Stimulated activated CD8-positive, alpha-beta memory T cell treated with anti-CD3 and anti-CD28 coated beads, Interleukin-15, amount 100 ng/mL, for 24 hours (primary cell): ENCODE results near the gene IQGAP1.
A peak's percentile ranks its signal among the peaks of the same experiment; 100 is the strongest.

Source experiments
- DNase-seq: peaks from one replicate; pipeline ENCODE4 v3.0.0-alpha.2; 2020; ENCODE audit warnings: low read depth

The IQGAP1 gene

DNA sequence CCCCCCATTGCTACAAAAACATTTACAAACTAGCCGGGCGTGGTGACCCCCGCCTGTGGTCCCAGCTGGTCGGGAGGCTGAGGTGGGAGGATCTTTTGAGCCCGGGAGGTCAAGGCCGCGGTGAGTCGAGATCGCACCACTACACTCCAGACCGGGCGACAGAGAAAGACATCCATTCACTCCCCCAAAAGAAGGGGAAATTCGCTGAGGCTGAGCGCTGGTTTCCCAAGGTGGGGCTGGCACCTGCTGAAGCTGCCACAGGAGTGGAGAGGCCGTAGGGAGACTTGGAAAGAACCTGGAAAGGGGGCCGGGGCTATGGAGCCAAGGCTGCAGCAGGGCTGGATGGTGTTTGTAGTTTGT is 140.9 kb downstream of the IQGAP1 start:
- no peak for DNase-seq

DNA sequence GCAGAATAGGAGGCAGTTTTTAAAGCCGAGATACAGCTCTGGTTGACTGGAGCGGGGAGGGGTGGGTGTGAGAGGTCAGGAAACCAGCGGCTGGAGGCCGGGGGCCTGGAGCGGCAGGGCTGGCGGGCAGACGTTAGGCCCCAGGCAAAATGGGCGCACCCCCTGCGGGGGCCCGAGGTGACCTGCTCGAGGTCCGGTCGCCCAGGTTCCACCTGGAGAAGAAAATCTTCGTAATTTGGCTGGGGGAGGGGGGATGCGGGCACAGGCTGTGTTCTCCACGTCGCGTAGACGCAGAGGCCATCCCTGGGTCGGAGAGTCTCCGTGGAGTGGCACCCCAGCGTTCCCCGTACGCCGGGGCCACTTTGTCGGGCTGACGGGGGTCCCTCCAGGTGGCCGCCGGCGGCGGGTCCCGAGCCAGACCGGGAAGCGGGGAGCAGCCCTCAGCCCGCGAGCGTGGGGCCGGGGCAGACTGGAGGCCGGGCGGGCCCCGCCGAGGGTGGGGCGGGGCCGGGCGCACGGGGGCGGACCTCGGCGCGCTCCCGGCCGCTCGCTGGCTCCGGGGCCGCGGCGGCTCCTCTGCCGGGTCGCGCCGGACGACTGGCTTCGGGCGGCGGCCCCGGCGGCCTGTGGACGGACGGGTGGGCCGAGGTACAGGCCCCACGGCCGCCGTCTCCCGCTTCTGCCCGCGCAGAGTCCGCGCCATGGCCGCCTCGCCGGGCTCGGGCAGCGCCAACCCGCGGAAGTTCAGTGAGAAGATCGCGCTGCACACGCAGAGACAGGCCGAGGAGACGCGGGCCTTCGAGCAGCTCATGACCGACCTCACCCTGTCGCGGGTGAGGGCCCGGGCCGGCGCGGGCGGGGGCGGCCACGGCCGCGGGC is 141.6 kb downstream of the IQGAP1 start, which contains the start of gene CRTC3:
Gene CRTC3, plus strand, starts transcription at position 553 of the 879 bp plus-strand sequence. Its CDS starts 149 bp downstream, at position 702.
- peak; percentile 20 for DNase-seq

DNA sequence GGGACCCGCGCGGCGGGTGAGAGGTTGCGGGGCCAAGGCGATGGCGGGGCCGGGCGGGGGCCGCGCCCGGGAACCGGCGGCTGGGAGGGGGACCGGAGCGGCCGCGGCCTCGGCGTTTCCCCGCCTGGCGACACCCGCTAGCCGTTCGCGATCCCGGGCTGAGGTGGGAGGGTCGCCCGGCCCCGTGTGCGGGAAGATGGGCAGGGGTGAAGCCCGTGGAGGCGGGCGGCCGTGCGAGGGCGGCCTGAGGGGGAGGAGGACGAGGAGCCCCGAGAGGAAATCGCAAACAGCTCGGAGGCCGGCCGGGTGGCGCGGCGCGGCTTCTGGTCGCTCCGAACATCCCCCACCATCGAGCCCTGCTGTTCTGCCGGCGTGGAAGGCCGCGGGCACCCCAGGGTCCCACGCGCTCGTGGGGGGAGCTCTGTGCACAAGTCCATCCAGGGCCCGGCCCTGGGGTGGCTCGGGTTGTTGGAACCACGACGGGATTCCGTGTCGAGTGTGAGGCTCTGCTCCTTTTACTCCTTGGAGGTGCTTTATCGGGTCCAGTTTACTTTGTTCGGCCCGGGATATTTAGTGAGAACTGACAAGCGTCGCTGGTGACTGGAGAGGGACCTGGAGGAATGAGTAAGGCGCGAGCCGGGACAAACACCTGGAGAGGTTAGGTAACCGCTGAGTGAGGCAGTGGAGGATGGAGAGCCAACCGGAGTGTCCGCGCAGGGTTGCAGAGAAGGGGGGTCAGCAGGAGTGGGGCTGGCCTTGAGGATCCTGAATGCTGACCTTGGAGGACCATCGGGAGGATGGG is 142.4 kb downstream of the IQGAP1 start:
- DNase-seq = peak; percentile 8

DNA sequence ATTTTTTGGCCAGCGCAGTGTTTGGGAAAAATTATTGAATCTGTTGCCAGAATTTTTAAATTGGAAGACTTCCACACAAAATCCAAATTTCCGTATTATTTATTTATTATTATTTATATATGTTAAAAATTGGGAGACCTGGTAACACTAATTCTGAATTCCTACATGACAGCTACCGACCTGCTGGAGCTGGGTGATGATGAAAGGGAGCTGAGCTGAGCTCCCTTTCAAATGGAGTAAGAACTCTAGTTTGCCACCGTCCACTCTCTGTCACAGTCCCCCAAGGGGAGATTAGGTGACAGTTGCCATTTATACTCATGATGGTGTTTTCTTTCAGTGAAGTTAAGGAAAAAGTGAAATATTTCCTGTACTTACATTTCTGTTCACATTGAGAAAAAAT is 143.1 kb downstream of the IQGAP1 start:
- no peak for DNase-seq

- DNase-seq = no peak
Observed at GRCh38 chr15:90535254-90535653, 147.2 kb downstream of the IQGAP1 start.

GRCh38 chr15:90539789-90540188 is 151.7 kb downstream of the IQGAP1 start:
- no peak for DNase-seq

DNA sequence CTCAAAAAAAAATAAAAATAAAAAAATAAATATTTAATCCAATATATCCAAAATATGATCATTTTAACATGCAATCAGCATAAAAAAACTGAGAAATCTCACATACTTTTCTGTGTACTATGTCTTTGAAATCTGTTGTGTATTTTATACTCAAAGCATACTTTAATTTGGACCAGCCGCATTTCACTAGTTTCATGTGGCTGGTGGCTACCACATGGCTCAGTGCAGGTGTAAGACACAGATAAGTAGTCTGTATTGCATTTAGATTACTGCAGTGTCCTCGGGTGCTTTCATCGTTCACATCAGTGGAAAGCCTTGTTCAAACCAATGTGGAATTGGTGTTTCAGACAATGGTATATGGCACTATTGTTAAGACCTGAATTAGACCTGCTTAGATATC is 152.7 kb downstream of the IQGAP1 start:
- DNase-seq = no peak

GRCh38 chr15:90545095-90545494 is 157.1 kb downstream of the IQGAP1 start:
- DNase-seq = no peak

- DNase-seq = no peak
Observed at GRCh38 chr15:90547540-90547939, 159.5 kb downstream of the IQGAP1 start.

DNA sequence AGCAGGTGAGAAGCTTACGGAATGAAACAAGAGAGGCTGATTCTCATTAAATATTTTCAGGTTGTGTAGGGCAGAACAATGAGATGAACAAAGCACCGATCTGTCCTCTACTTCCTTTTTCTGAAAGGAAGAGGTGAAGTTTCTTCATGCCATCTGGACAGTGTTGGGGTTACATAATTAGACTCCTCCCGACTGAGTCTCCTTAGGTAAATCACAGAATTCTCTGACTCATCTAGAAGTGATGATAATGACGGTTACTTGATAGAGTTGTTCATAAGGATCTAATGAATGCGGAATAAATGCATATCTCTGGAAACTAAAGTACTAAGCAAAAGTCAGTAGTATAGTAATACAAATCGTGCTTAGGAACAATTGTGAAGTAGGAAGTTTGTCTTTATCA is 162.9 kb downstream of the IQGAP1 start:
- DNase-seq = no peak
